Measurements from ENCODE around the gene ZNF688. TPM values are rescaled to one million over a fixed set of nuclear protein-coding genes. Genes with fewer than 3 reads are reported as not detected.

ZNF688 gene
- total and polyA plus RNA-seq, 2 of the 8 experiments (the other 6 are each of a cell fraction or from before 2014, with no cell fraction given), result 2.7 to 3.5 TPM

DNA sequence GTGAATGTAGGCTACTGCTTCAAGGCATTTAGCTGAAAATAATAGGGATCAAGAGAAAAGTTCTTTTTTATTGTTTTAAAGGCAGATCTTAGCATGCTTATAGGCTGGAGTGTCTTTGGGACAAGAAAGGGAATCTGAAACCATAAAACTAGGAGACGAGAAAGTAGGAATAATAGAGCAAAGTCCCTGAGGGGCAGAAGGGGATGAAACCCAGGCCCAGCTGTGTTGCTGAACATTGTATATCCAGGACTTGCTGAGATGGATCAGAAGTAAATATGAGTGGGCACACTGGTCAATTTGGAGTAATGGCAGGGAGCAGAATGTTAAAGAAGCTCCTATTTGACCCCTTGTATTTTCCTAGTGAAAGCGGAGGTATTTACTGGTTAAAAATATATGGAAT is 29.4 kb upstream of the ZNF688 start:
- Histone ChIP-seq H3K56ac (replicated peaks; ENCODE audit: insufficient read length, low read depth, low read length) (no peak overlapping the region), H2AK5ac (ENCODE audit: low read depth, low read length) (no peak overlapping the region), H3K4me3 (ENCODE audit: extremely low read depth in 1 of 4, insufficient read depth in 2 of 4, low read depth in 3 of 4, low read length in 4 of 4) (no peak overlapping the region), H2BK5ac (ENCODE audit: low read depth, low read length) (no peak overlapping the region), H2AFZ (ENCODE audit: low read length) (no peak overlapping the region), H2BK20ac (ENCODE audit: low read length) (no peak overlapping the region), H4K5ac (ENCODE audit: insufficient read length, low read depth, low read length) (no peak overlapping the region), H3K23ac (ENCODE audit: insufficient read length) (no peak overlapping the region), H3K18ac (ENCODE audit: extremely low read depth, low read length) (no peak overlapping the region), H3K23me2 (ENCODE audit: low read depth, low read length) (no peaks in the 10 kb centered on the region), H3K14ac (ENCODE audit: insufficient read length) (no peak overlapping the region), H2BK12ac (ENCODE audit: low read depth, low read length) (no peak overlapping the region), H2BK120ac (replicated peaks; ENCODE audit: low read depth, low read length) (no peak overlapping the region), H4K8ac (ENCODE audit: extremely low read depth, insufficient read depth, low read length) (no peak overlapping the region), H3K4me2 (ENCODE audit: insufficient read depth in 1 of 2, low read depth in 2 of 2, low read length in 2 of 2) (no peak overlapping the region), H3K27ac (ENCODE audit: low read depth, low read length) (no peak overlapping the region), H4K91ac (replicated peaks; ENCODE audit: insufficient read length, low read length) (no peak overlapping the region), H4K20me1 (replicated peaks in 1 of 2; ENCODE audit: control insufficient read depth in 1 of 2, insufficient read depth in 2 of 2, low read length in 2 of 2) (peaks cover 0 to 2% of the 10 kb centered on the region in 2 experiments), H3K27me3 (replicated peaks in 1 of 4; ENCODE audit: control insufficient read depth in 3 of 4, extremely low read depth in 1 of 4, insufficient read depth in 3 of 4, low read length in 3 of 4) (no peaks in the 10 kb centered on the region), H3K4ac (replicated peaks; ENCODE audit: insufficient read length, low read depth, low read length) (no peak overlapping the region), H3K9ac (replicated peaks in 1 of 4; ENCODE audit: extremely low read depth in 1 of 4, low read depth in 3 of 4, low read length in 3 of 4) (no peak overlapping the region), H3K79me2 (ENCODE audit: control insufficient read depth in 1 of 2, insufficient read depth in 2 of 2, low read length in 2 of 2) (no peaks in the 10 kb centered on the region), H2BK15ac (ENCODE audit: low read length) (no peak overlapping the region), H3K9me3 (ENCODE audit: insufficient read depth in 2 of 2, low read depth in 1 of 2, low read length in 1 of 2) (no peaks in the 10 kb centered on the region), H3K4me1 (replicated peaks in 1 of 4; ENCODE audit: control insufficient read depth in 3 of 4, insufficient read depth in 4 of 4, low read length in 3 of 4) (no peaks in the 10 kb centered on the region), H3K36me3 (ENCODE audit: control insufficient read depth in 2 of 4, insufficient read depth in 4 of 4, low read length in 3 of 4) (peaks cover 2 to 23% (median 19%) of the 10 kb centered on the region in 4 experiments; a peak in 7 of 8 replicates), H3K79me1 (ENCODE audit: low read depth, low read length) (no peaks in the 10 kb centered on the region; the same call in 1 of the 2 replicates)
- 93% methylated on average over 2 of the region's 2 CpGs; no CpG with 5 or more reads in 1 of the 2 experiments for WGBS, 2 experiments (ENCODE audit: extremely low coverage in 1 of 2, insufficient coverage in 1 of 2, insufficient read length in 1 of 2, insufficient replicate concordance in 2 of 2, low coverage in 1 of 2, low lambda C conversion rate in 2 of 2, missing lambda C conversion rate in 1 of 2)
- ChIA-PET POLR2A (ENCODE audit: partially characterized antibody) (interaction anchor here (0.7 to 6.7 kb wide), 8 partner anchors 10 to 506 kb away, joined by 3 to 85 read pairs (median 4); partner anchors contain the start of genes ZNF688, ZNF689, ZNF771 and ZNF785), CTCF (ENCODE audit: partially characterized antibody) (interaction anchor here (1.1 to 7.6 kb wide), 7 partner anchors 8 to 152 kb away, joined by 3 to 42 read pairs (median 9); no protein-coding TSS in a partner anchor)
- DNase-seq (ENCODE audit: low read depth in 1 of 2, low spot score in 2 of 2) (no peak), FAIRE-seq (no peak)
- no peak for TF ChIP-seq JUN (IDR thresholded peaks at IDR 0.05; ENCODE audit: low read depth, low read length)

Measured in H1 (cell line).